Epithelial cell of esophagus (primary cell): Measurements from ENCODE around the gene ALOX12.

ENCODE experiments used
- DNase-seq: peaks from one replicate; pipeline ENCODE4 v3.0.0; 2010; ENCODE audit warnings: low read depth
- H3K4me3 ChIP-seq: 2 replicates; pipeline ENCODE4 v1.5.1; 2011; ENCODE audit warnings: mild to moderate bottlenecking, low read length, control low read depth
- CTCF ChIP-seq: IDR thresholded peaks from 2 replicates; pipeline ENCODE4 v1.5.1; 2011; ENCODE audit warnings: low read depth, mild to moderate bottlenecking, low read length, control low read depth, inconsistent platforms; ENCODE audit not compliant: insufficient read depth; ENCODE audit errors: missing control alignments

ALOX12 gene

GRCh38 chr17:7041607-7042500, 46.0 kb downstream of the ALOX12 start:
- no peak overlapping the region for H3K4me3 ChIP-seq
- TF ChIP-seq CTCF: no peak
- DNase-seq: no peak

GRCh38 chr17:7042501-7043181, 46.8 kb downstream of the ALOX12 start:
- H3K4me3 ChIP-seq: peak overlapping the region; percentile 35
- TF ChIP-seq CTCF: no peak
- DNase-seq: no peak

GRCh38 chr17:7043182-7043496, 47.3 kb downstream of the ALOX12 start:
- DNase-seq: no peak
- H3K4me3 ChIP-seq: peak overlapping the region; percentile 35
- TF ChIP-seq CTCF: no peak

- TF ChIP-seq CTCF: no peak
- no peak for DNase-seq
- H3K4me3 ChIP-seq: peak within 1 kb of the TSS; percentile 35
Measured at GRCh38 chr17:7043497-7044198, 47.8 kb downstream of the ALOX12 start, which contains the start of gene SLC16A11. Gene SLC16A11, minus strand, starts transcription at chr17:7044092. Its CDS starts 579 bp downstream, at chr17:7043513.

- H3K4me3 ChIP-seq: peak overlapping the region; percentile 31
- peak; percentile 73 for TF ChIP-seq CTCF
- DNase-seq: peak; percentile 85
Measured at GRCh38 chr17:7045492-7046126, 49.8 kb downstream of the ALOX12 start.

- peak; percentile 97 for DNase-seq
- TF ChIP-seq CTCF: no peak
- peak overlapping the region; percentile 31 for H3K4me3 ChIP-seq
Measured at GRCh38 chr17:7046127-7046724, 50.4 kb downstream of the ALOX12 start.

GRCh38 chr17:7046725-7047397, 51.0 kb downstream of the ALOX12 start:
- peak; percentile 50 for DNase-seq
- H3K4me3 ChIP-seq: peak overlapping the region; percentile 23
